Adrenal gland (tissue), 5 donors: ENCODE measurements around the gene SMG6.

Experiments used
- POLR2A ChIP-seq, 2 donors: fragments of 450-650 bp; IDR thresholded peaks; one replicate each; pipeline ENCODE4 v1.6.1; 2017; ENCODE audit warnings: antibody characterized with exemption in 2 of 2, mild to moderate bottlenecking in 2 of 2, moderate library complexity in 1 of 2
- TF ChIP-seq, protein P1 (sequence below), 6 experiments: fragments of 450-650 bp in 4 of 6; fragments of 200-600 bp in 2 of 6; sonication (generic) in 1 of 6; IDR thresholded peaks; 1 replicate in 5 of 6; 2 replicates in 1 of 6; pipeline versions ENCODE4 v1.5.1 to v1.8.0; 2016 to 2021; ENCODE audit warnings: antibody characterized with exemption in 6 of 6, mild to moderate bottlenecking in 2 of 6, moderate library complexity in 1 of 6
- donor health status: DM: no; HTN: no; CAD: no.

DNA sequence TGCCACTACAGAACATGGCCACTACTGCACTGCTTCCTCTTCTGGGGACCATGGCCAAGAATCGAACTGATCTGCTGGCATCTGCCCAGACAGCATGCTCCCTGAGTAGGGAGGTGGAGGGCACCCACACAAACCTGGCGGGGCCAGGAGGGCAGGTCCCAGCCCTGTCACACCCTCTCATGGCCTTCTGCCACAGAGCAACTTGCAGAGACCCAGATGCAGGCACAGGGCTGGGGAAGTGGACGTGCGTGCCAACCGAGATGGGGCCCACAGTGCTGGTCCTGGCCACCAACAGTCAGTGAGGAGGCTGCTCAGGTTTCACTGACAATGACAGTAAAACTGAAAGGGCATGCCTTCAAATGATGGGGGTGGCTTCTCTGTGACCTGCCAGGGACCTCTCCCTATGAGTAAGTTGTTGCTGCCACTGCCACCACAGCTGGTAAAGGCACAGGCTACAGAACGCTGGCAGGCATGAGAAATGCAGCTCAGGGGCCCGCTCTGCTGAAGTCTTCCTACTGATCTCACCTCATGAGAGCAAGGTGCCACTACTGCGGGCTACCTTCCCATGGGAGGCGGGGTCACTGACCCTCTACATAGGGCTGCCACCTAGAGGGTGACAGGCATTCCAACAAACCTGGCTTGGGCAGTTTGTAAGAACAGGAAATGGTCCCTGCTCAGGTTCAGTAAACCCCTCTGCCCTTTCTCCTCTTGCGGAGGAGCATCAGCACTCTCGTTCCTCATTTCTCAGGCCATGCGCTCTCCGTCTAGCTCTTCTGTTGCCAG lies 233.2 kb downstream of the SMG6 start:
- TF ChIP-seq, protein P1, sequence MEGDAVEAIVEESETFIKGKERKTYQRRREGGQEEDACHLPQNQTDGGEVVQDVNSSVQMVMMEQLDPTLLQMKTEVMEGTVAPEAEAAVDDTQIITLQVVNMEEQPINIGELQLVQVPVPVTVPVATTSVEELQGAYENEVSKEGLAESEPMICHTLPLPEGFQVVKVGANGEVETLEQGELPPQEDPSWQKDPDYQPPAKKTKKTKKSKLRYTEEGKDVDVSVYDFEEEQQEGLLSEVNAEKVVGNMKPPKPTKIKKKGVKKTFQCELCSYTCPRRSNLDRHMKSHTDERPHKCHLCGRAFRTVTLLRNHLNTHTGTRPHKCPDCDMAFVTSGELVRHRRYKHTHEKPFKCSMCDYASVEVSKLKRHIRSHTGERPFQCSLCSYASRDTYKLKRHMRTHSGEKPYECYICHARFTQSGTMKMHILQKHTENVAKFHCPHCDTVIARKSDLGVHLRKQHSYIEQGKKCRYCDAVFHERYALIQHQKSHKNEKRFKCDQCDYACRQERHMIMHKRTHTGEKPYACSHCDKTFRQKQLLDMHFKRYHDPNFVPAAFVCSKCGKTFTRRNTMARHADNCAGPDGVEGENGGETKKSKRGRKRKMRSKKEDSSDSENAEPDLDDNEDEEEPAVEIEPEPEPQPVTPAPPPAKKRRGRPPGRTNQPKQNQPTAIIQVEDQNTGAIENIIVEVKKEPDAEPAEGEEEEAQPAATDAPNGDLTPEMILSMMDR (IDR thresholded peaks at IDR 0.05) = no peak
- TF ChIP-seq POLR2A (IDR thresholded peaks at IDR 0.05) = no peak
